Mesodermal cell (in vitro differentiated cells): ENCODE results near the gene INTS6.

Experiments
- H3K27ac ChIP-seq: 2 replicates; pipeline ENCODE4 v1.7.0; 2013; ENCODE audit warnings: mild to moderate bottlenecking, low read depth, low read length, moderate library complexity; ENCODE audit not compliant: severe bottlenecking
- H3K36me3 ChIP-seq: 2 replicates; pipeline ENCODE4 v1.7.1; 2013; ENCODE audit warnings: mild to moderate bottlenecking, low read length, moderate library complexity; ENCODE audit not compliant: control insufficient read depth, insufficient read depth
- H3K4me1 ChIP-seq: one replicate; pipeline ENCODE4 v1.7.1; 2013; ENCODE audit warnings: mild to moderate bottlenecking, low read length; ENCODE audit not compliant: insufficient read depth, control insufficient read depth, poor library complexity, severe bottlenecking
- H3K4me3 ChIP-seq: 2 replicates; pipeline ENCODE4 v1.7.0; 2013; ENCODE audit warnings: low read length, control low read depth, mild to moderate bottlenecking; ENCODE audit not compliant: insufficient read depth, poor library complexity, severe bottlenecking; ENCODE audit errors: extremely low read depth
- H3K9me3 ChIP-seq: 2 replicates; pipeline ENCODE4 v1.7.1; 2013; ENCODE audit warnings: mild to moderate bottlenecking, low read length, moderate library complexity; ENCODE audit not compliant: control insufficient read depth
- WGBS, 2 experiments: methylation state at CpG; one replicate each; pipeline ENCODE4 v1.1.5; 2013; ENCODE audit warnings: missing lambda C conversion rate in 2 of 2; ENCODE audit not compliant: insufficient coverage in 2 of 2; 5-methylcytosine and 5-hydroxymethylcytosine counted together

Gene INTS6

DNA sequence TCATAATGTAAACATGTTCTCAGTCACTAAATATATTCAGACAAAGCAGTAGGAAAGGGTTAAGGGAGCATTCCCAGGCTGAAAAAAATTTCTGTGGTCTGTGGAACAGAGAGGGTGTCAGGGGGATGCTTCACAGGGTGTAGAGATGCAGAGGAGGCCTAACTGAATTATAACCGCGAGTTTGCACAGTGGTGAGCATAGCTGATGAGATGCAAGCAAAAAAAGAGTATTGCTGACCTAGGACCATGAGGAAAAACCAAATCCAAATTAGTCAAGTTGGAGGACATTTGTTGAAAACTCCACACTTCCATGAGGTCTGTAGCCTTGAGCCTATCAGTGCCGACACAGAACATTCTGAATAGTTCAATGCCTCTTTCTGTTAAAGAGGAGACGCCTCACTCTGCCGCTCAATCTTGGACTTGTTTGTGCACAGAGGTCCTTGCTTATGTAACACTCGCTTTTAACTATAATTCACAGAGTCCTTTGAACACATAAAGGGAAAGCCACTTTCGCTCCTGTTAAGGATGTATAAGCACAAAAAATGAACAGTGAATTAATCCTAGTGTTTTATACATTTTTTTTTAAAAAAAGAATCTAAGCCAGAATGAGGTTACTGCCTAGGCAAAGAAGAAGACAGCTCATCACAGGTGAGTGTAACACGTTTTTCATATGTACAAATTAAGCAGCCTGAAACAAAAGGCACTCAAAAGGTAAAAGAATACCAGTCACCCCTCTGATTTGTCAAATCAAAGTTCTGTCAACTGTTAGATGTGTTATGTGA lies 25.8 kb upstream of the INTS6 start:
- Histone ChIP-seq H3K9me3 (no peaks in the 10 kb centered on the region), H3K4me1 (no peaks in the 10 kb centered on the region), H3K36me3 (no peaks in the 10 kb centered on the region), H3K4me3 (no peak overlapping the region), H3K27ac (no peak overlapping the region)
- 90 to 94% methylated on average over 5 to 6 of the region's 8 CpGs for WGBS, 2 experiments

GRCh38 chr13:51477653-51478324 lies 25.0 kb upstream of the INTS6 start:
- 100% methylated on average over 1 of the region's 2 CpGs; no CpG with 5 or more reads in 1 of the 2 experiments for WGBS, 2 experiments
- Histone ChIP-seq H3K4me1 (no peaks in the 10 kb centered on the region), H3K27ac (no peak overlapping the region), H3K36me3 (no peaks in the 10 kb centered on the region), H3K9me3 (no peaks in the 10 kb centered on the region), H3K4me3 (no peak overlapping the region)

GRCh38 chr13:51477149-51477548 lies 24.3 kb upstream of the INTS6 start:
- no peaks in the 10 kb centered on the region for H3K4me1 ChIP-seq
- no peak overlapping the region for H3K27ac ChIP-seq
- 89 to 100% methylated on average over 1 of the region's 3 CpGs for WGBS, 2 experiments
- H3K4me3 ChIP-seq: no peak overlapping the region
- no peaks in the 10 kb centered on the region for H3K9me3 ChIP-seq
- no peaks in the 10 kb centered on the region for H3K36me3 ChIP-seq

GRCh38 chr13:51475727-51476501 lies 23.1 kb upstream of the INTS6 start:
- H3K9me3 ChIP-seq: no peaks in the 10 kb centered on the region
- no peaks in the 10 kb centered on the region for H3K4me1 ChIP-seq
- WGBS, 2 experiments: 100% methylated on average over 1 of the region's 2 CpGs; no CpG with 5 or more reads in 1 of the 2 experiments
- no peaks in the 10 kb centered on the region for H3K36me3 ChIP-seq
- H3K4me3 ChIP-seq: no peak overlapping the region
- no peak overlapping the region for H3K27ac ChIP-seq

DNA sequence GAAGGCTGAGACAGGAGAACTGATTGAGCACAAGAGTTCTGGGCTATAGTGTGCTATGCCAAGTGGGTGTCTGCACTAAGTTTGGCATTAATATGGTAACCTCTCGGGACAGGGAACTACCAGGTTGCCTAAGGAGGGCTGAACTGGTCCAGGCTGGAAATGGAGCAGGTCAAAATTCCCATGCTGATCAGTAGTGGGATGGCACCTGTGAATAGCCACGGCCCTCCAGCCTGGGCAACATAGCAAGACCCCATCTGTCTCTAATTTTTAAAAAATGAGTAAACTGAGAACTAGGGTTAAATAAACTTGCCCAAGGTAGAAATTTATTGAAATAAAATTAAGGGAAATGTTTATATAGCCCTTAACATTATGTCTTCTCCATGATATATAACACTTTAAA lies 17.0 kb upstream of the INTS6 start:
- H3K4me3 ChIP-seq: no peak overlapping the region
- no peak overlapping the region for H3K27ac ChIP-seq
- H3K36me3 ChIP-seq: no peaks in the 10 kb centered on the region
- WGBS, 2 experiments: 86 to 89% methylated on average over 1 of the region's 2 CpGs
- H3K4me1 ChIP-seq: no peaks in the 10 kb centered on the region
- H3K9me3 ChIP-seq: no peaks in the 10 kb centered on the region

DNA sequence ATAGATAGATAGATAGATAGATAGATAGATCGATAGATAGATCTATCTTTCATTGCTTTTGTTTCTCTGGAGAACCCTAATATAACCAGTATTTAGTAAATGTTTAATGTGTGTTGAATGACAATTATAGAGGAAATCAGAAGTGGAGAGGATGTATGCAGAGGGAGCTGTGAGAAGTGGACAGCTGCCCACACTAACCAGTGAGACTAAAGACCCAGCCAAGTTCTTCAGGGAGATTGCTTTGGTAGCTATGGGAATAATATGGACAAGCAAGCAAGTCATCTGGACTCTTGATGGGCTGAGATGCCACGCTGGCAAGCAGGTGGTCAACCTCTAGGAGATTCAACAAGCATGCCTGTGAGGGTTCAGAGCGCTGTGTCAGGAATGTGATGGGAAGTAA lies 14.9 kb upstream of the INTS6 start:
- Histone ChIP-seq H3K9me3 (no peaks in the 10 kb centered on the region), H3K36me3 (no peaks in the 10 kb centered on the region), H3K4me1 (no peaks in the 10 kb centered on the region), H3K27ac (no peak overlapping the region), H3K4me3 (no peak overlapping the region)
- 95% methylated on average over 2 of the region's 3 CpGs; no CpG with 5 or more reads in 1 of the 2 experiments for WGBS, 2 experiments

DNA sequence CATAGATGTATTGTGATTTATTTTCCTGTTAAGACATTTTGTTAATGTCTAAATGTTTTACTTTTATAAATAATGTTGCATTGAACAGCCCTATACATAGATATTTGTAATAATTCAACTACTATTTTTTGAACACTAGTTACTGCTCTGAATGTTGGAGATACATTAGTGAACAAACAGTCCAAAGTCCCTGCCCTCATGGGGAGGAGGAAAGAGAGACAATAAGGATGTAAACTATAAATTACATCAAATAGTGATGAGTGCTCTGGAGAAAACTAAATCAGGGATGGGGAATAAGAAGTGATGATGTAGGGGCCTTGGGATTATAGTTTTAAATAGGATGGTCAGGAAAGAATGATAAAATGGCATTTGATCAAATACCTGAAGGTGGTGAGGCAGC lies 12.3 kb upstream of the INTS6 start:
- Histone ChIP-seq H3K4me3 (no peak overlapping the region), H3K9me3 (no peaks in the 10 kb centered on the region)

GRCh38 chr13:51457086-51457815 lies 4.4 kb upstream of the INTS6 start:
- 93 to 95% methylated on average over 14 of the region's 15 CpGs for WGBS, 2 experiments
- Histone ChIP-seq H3K36me3 (peaks cover 21% of the 10 kb centered on the region), H3K27ac (no peak overlapping the region)

More for the DNA sequence above, 12.3 kb upstream of the INTS6 start:
- no peaks in the 10 kb centered on the region for H3K36me3 ChIP-seq
- no peak overlapping the region for H3K27ac ChIP-seq
- H3K4me1 ChIP-seq: no peaks in the 10 kb centered on the region

GRCh38 chr13:51456510-51456909 lies 3.7 kb upstream of the INTS6 start:
- no peaks in the 10 kb centered on the region for H3K4me1 ChIP-seq
- H3K9me3 ChIP-seq: peaks cover 12% of the 10 kb centered on the region
- WGBS, 2 experiments: 90 to 98% methylated on average over 13 of the region's 13 CpGs
- H3K36me3 ChIP-seq: peaks cover 21% of the 10 kb centered on the region
- no peak overlapping the region for H3K27ac ChIP-seq
- no peak overlapping the region for H3K4me3 ChIP-seq

More at GRCh38 chr13:51457086-51457815, 4.4 kb upstream of the INTS6 start:
- no peaks in the 10 kb centered on the region for H3K4me1 ChIP-seq
- H3K9me3 ChIP-seq: peaks cover 12% of the 10 kb centered on the region
- no peak overlapping the region for H3K4me3 ChIP-seq

- Histone ChIP-seq H3K4me1 (no peaks in the 10 kb centered on the region), H3K36me3 (peaks cover 29% of the 10 kb centered on the region), H3K27ac (no peak overlapping the region), H3K4me3 (no peak overlapping the region), H3K9me3 (peaks cover 12% of the 10 kb centered on the region)
- WGBS, 2 experiments: 94 to 98% methylated on average over 9 of the region's 9 CpGs
Observed at GRCh38 chr13:51455532-51455931, 2.7 kb upstream of the INTS6 start.
